HAP-1 (cell line): ENCODE results near the gene PRMT2.
A peak's percentile ranks its signal among the peaks of the same experiment; 100 is the strongest.
"Not testable (repeated sequence)": the region's sequence is repeated elsewhere in the genome, so short reads cannot be mapped to it uniquely, and the experiment has no call there.

Experiments used
- DNase-seq, 2 experiments: peaks; one replicate each; pipeline ENCODE4 v3.0.0-alpha.2; 2016 to 2020; ENCODE audit warnings: low spot score in 2 of 2
- H3K27me3 ChIP-seq: fragments of 250-450 bp; sonication (Bioruptor Pico); 2 replicates; pipeline ENCODE4 v1.5.1; 2020; ENCODE audit warnings: low read depth, mild to moderate bottlenecking, moderate library complexity
- H3K36me3 ChIP-seq: fragments of 250-450 bp; sonication (Bioruptor Pico); replicated peaks from 2 replicates; pipeline ENCODE4 v1.5.1; 2020; ENCODE audit warnings: mild to moderate bottlenecking
- H3K4me1 ChIP-seq: fragments of 250-450 bp; sonication (Bioruptor Pico); 2 replicates; pipeline ENCODE4 v1.5.1; 2020; ENCODE audit warnings: mild to moderate bottlenecking
- H3K4me3 ChIP-seq: fragments of 250-450 bp; sonication (Bioruptor Pico); 2 replicates; pipeline ENCODE4 v1.5.1; 2020; ENCODE audit warnings: mild to moderate bottlenecking, moderate library complexity
- H3K9me3 ChIP-seq: fragments of 250-450 bp; sonication (Bioruptor Pico); 2 replicates; pipeline ENCODE4 v1.5.1; 2020; ENCODE audit warnings: mild to moderate bottlenecking, moderate library complexity
- in situ Hi-C: fragments of 300-500 bp; cut with MboI; formaldehyde crosslinking; loops from 3 replicates; pipeline ENCODE4 v1.14.3; 2020; ENCODE audit warnings: low sequenced_read_pairs, inconsistent platforms, mixed read lengths

The PRMT2 gene

DNA sequence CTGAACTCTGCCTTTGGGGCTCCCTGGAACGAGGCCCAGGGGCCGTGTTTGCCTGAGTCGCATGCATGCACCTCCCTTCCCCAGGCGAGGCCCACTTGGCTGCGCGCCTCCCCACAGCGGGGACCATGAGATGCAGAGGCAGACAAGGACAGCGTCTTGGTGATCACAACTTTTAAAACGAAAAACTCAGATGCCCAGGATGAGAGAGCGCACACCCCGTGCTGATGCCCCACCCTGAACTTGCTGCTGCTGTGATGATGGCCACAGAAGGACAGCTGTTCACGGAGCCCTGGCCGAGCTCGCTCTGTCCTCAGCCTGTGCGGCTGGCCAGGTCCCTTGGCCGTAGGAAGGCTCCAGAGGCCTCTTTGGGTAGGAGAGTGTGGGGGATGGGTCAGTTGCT is 11.4 kb upstream of the PRMT2 start:
- no peak overlapping the region for H3K4me3 ChIP-seq
- no peak for DNase-seq
- peaks cover 12% of the 10 kb centered on the region for H3K9me3 ChIP-seq
- in situ Hi-C loops, result no loop called here
- H3K4me1 ChIP-seq, result no peaks in the 10 kb centered on the region
- no peaks in the 10 kb centered on the region for H3K36me3 ChIP-seq
- H3K27me3 ChIP-seq, result 0 out of 2 replicates have a peak, but pooled peaks cover 1% of the 10 kb centered on the region

DNA sequence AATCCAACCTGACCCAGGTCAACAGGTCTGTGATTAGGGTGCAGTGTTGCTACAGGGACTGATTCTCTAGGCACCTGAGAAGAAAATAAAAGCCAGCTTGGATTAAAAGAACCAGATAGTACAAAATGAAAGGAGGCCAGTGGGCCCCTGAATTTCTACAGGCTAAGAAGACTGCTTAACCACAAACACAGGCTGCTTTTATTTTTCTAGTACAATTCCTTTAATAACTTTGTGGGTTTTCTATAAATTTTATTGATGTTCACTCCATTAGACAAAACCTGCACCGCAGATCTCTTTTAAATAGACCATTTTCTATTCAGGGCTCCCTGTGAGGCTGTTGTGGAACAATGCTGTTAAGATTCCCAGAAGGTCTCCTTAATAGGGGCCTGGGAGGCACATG is 9.7 kb upstream of the PRMT2 start:
- H3K27me3 ChIP-seq, result no peaks in the 10 kb centered on the region
- H3K4me3 ChIP-seq, result no peak overlapping the region
- H3K4me1 ChIP-seq, result no peaks in the 10 kb centered on the region
- DNase-seq, result no peak
- in situ Hi-C loops, result no loop called here
- H3K9me3 ChIP-seq, result peaks cover 12% of the 10 kb centered on the region
- H3K36me3 ChIP-seq, result no peaks in the 10 kb centered on the region

DNA sequence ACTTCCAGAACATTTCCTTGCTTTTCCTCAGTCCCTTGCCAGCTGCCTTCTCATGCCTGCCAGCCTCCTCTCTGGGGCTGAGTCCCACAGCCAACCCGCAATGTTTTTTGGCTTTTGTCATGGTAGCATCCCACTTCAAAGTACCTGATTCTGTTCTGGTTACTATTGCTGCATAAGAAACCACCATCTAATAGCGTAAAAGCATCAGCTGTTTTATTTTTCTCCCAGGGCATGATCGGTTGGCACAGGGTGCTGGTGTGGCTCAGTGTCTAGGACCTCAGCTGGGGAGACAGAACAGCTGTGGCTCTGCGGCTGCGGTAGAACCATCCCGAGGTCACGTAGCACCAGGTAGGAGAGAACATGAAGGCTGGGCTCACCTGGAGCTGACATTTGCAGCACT is 8.9 kb upstream of the PRMT2 start:
- H3K27me3 ChIP-seq, result no peaks in the 10 kb centered on the region

DNA sequence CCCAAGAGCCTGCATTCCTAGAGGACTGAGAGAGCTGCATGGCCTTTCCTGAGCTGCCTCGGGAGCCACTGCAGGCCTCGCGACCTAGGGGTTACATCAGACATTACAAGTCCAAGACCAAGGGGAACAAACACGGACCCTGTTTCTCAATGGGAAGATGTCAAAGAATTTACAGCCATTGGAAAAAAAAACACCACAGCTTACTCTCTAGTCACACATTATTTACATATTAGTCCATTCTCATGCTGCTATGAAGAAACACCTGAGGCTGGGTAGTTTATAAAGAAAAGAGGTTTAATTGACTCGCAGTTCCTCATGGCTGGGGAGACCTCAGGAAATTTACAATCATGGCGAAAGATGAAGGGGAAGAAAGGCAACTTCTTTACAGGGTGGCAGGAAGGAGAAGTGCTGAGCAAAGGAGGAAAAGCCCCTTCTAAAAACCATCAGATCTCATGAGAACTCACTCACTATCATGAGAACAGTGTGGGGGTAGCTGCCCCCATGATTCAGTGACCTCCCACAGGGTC is 8.4 kb upstream of the PRMT2 start:
- no peak for DNase-seq
- H3K27me3 ChIP-seq, result no peaks in the 10 kb centered on the region
- no peaks in the 10 kb centered on the region for H3K4me1 ChIP-seq
- in situ Hi-C loops, result no loop called here
- H3K36me3 ChIP-seq, result no peaks in the 10 kb centered on the region
- H3K9me3 ChIP-seq, result peaks cover 12% of the 10 kb centered on the region
- no peak overlapping the region for H3K4me3 ChIP-seq

More for the DNA sequence above, 8.9 kb upstream of the PRMT2 start:
- DNase-seq, result no peak
- no peaks in the 10 kb centered on the region for H3K36me3 ChIP-seq
- no peak overlapping the region for H3K4me3 ChIP-seq
- peaks cover 12% of the 10 kb centered on the region for H3K9me3 ChIP-seq
- in situ Hi-C loops, result no loop called here
- no peaks in the 10 kb centered on the region for H3K4me1 ChIP-seq

DNA sequence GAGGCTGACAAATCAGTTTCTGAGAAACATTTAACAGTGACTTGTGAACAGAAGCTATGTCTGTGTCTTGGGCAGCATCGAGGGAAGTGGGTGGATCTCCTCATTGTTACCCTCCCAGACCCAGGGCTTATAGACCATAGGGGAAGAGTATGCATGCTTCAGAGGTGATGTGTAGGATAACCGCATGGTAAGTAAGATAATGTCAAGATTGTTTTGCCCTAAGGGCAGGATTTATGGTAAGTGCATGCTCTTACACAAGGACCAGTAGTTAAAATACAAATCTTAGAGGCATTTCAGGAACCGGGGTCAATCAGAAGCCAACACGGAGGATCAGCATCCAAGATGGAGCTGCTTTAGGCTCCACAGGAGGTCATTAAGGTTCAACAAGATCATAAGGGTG is 7.7 kb upstream of the PRMT2 start:
- H3K27me3 ChIP-seq, result no peaks in the 10 kb centered on the region
- DNase-seq, result no peak
- no peaks in the 10 kb centered on the region for H3K4me1 ChIP-seq
- in situ Hi-C loops, result no loop called here
- H3K4me3 ChIP-seq, result no peak overlapping the region
- H3K9me3 ChIP-seq, result peaks cover 12% of the 10 kb centered on the region
- no peaks in the 10 kb centered on the region for H3K36me3 ChIP-seq

DNA sequence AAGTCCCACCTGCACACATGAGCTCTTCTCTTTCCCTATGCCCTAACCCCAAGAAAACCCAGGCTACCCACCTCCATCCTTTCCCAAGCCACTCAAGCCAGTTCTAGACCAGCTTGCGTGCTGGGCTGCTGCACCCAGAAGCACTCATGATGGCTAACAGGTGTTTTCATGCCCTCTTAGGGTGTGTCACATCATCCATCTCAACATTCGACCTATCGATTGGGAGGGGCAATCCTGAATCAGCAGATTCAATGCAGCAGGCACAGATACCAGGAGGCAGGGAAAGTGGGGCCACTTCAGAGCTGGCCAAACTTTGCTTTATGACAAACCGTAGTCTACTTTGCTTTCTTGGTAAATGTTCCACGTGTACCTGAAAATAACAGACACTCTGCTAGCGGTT is 6.6 kb upstream of the PRMT2 start:
- no peaks in the 10 kb centered on the region for H3K36me3 ChIP-seq
- no peaks in the 10 kb centered on the region for H3K4me1 ChIP-seq
- H3K4me3 ChIP-seq, result no peak overlapping the region
- in situ Hi-C loops, result no loop called here
- no peaks in the 10 kb centered on the region for H3K27me3 ChIP-seq
- DNase-seq, result no peak
- peaks cover 12% of the 10 kb centered on the region for H3K9me3 ChIP-seq

DNA sequence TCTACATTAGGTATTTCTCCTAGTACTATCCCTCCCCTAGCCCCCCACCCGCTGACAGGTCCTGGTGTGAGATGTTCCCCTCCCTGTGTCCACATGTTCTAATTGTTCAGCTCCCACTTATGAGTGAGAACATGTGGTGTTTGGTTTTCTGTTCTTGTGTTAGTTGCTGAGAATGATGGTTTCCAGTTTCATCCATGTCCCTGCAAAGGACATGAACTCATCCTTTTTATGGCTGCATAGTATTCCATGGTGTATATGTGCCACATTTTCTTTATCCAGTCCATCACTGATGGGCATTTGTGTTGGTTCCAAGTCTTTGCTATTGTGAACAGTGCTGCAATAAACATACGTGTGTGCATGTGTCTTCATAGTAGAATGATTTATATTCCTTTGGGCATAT is 4.6 kb upstream of the PRMT2 start:
- H3K36me3 ChIP-seq, H3K4me1 ChIP-seq, DNase-seq, in situ Hi-C loops, H3K27me3 ChIP-seq, H3K9me3 ChIP-seq, H3K4me3 ChIP-seq: not testable (repeated sequence)

DNA sequence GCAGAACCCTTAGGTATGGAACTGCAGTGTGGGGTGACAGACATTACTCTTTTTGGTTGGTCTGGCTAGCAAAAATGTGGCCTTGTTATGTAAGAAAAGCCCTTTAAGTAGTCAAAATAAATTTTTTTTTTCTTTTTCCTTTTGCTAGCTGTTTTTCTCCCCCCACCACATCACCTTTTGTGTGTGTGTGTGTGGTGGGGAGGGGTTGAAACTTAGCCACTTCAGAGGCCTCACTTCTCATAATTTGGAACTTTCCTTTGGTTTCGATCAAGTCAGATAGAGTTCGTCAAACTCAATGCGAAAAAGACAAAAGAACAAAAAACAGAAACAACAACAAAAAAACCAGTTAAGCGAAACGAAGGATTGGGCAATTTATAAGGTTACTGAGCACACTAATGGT is 1.9 kb upstream of the PRMT2 start:
- no peak for DNase-seq
- Histone ChIP-seq H3K4me3 (no peak overlapping the region), H3K27me3 (no peaks in the 10 kb centered on the region), H3K36me3 (no peaks in the 10 kb centered on the region), H3K4me1 (peaks cover 24% of the 10 kb centered on the region), H3K9me3 (no peaks in the 10 kb centered on the region; the same call in 1 of the 2 replicates)
- in situ Hi-C loops, result no loop called here

DNA sequence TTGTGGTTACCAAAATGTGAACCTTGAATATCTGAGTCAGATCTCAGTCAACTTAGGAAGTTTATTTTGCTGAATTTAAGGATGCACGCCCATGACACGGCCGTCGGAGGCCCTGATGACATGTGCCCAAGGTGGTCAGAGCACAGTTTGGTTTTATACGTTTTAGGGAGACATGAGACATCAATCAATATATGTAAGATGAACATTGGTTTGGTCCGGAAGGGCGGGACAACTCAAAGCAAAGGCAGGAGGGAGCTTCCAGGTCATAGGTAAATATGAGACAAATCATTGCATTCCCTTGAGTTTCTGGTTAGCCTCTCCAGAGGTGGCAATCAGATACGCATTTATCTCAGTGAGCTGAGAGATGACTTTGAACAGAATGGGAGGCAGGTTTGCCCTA is 1.0 kb upstream of the PRMT2 start:
- Histone ChIP-seq H3K4me1 (peaks cover 24% of the 10 kb centered on the region), H3K36me3 (no peaks in the 10 kb centered on the region), H3K9me3 (no peaks in the 10 kb centered on the region; the same call in 1 of the 2 replicates), H3K4me3 (no peak overlapping the region), H3K27me3 (no peaks in the 10 kb centered on the region)
- DNase-seq, result no peak
- in situ Hi-C loops, result no loop called here

DNA sequence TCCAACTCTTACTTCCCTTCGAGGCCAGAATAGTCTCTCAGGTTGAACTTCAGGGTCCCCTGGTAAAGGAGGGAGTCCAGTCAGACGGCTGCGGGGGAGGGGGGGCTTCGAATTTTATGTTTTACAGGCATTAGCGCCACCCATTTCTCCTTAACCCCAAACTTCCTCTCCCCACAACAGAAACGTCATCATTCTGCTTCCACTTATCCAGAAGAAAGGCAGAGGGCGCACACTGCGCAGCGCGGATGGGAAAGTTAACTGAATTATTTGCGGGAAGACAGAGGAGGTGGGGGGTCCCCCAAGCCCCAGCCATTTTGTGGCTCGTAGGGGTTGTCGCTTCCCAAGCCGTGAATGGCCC is 529 bp upstream of the PRMT2 start:
- Histone ChIP-seq H3K4me1 (peaks cover 26% of the 10 kb centered on the region), H3K27me3 (no peaks in the 10 kb centered on the region), H3K36me3 (no peaks in the 10 kb centered on the region), H3K9me3 (no peaks in the 10 kb centered on the region; the same call in 1 of the 2 replicates), H3K4me3 (peak overlapping the region; percentile 70)
- in situ Hi-C loops, result no loop called here
- DNase-seq, result peak in 1 of 2 experiments; percentile 16

DNA sequence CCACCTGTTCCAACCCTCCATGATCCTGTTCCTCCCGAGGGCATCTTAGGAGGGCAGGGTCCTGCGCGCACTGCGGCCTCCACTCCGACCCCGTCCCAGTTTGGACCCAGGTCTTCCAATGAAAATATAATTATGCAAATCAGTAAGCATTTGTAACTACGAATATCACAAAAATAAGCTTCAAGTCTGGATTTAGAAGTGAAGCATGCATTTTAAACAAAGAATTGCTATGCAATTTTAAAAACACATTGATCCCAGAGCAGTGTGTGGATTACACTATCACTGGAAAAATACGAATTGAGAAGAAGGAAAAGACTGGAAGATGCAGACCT is 673 bp downstream of the PRMT2 start:
- Histone ChIP-seq H3K4me1 (peaks cover 26% of the 10 kb centered on the region), H3K4me3 (peak overlapping the region; percentile 70)
- in situ Hi-C loops, result no loop called here

DNA sequence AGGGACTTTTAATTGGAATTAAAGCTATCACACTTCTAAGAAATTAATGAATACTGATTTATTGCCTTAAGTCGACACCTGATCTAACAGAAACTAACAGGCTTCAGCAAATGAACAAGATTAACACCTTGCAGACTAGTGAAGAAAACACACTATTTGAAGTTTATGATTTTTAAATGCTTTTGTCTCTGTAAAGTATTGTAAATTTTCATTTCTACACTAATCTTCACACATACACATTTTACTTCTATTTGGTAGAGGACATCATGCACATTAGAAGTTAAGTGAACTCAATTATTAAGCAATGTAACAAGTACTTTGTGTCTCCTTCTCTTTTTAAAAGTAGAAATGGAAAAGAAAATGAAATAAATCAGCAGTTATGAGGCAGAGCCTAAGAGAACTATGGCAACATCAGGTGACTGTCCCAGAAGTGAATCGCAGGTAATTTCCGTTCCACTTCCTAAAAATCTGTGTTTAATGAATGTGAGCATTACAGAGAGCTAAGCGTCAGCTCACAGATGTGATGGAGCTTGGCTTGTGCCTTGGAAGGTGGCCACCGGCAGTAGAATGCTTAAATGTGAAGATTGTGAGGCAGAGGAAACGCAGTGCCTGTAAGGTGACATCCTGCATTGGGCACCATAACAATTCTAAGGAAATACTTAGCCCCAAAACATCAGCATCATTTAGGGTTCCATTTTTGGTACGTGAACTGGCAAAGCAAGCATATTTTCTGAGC is 1.2 kb downstream of the PRMT2 start:
- peaks cover 26% of the 10 kb centered on the region for H3K4me1 ChIP-seq
- H3K36me3 ChIP-seq, result peaks cover under 1% of the 10 kb centered on the region; the same call in 1 of the 2 replicates
- peak overlapping the region; percentile 70 for H3K4me3 ChIP-seq
- no peak for DNase-seq
- in situ Hi-C loops, result no loop called here
- no peaks in the 10 kb centered on the region for H3K27me3 ChIP-seq
- H3K9me3 ChIP-seq, result no peaks in the 10 kb centered on the region

More for the DNA sequence above, 673 bp downstream of the PRMT2 start:
- Histone ChIP-seq H3K36me3 (no peaks in the 10 kb centered on the region), H3K27me3 (no peaks in the 10 kb centered on the region), H3K9me3 (no peaks in the 10 kb centered on the region)
- DNase-seq, result no peak

DNA sequence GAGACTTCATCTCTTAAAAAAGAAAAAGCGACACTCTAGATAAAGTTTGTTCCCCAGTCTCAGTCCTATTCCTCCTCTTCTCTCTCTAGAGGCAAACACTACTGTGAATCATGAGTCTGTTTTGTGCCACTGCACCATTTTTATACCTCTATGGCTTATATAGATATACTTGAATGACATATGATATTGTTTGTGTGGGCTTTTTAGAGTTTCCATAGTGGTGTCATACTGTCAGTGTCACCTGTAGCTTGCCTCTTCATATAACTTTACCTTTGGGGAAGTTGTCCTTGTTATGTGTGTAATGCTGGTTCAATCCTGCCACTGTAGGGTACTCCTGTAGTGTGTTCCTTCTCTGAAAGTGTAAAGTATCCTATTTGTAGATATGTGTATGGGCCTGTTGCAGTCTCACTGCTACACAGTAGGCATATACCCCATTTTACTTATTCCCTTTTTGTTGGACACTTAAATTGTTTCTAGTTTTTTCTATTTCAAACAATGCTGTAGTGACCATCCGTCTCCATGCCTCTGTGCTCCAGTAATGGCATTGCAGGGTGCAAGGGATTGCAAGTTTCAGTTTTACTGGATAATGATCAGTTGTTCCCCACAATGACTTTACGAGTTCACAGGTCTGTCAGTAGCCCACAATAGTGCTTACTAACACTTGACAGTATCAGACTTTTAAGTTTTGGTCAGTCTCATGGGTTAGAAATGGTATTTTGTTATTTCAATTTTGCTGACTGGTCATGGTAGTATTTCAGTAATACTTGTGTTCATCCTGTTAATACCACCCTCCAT is 2.7 kb downstream of the PRMT2 start:
- Histone ChIP-seq H3K4me1 (peaks cover 26% of the 10 kb centered on the region), H3K9me3 (no peaks in the 10 kb centered on the region), H3K4me3 (no peak overlapping the region), H3K27me3 (no peaks in the 10 kb centered on the region), H3K36me3 (peaks cover 2% of the 10 kb centered on the region; the same call in 1 of the 2 replicates)
- no peak for DNase-seq
- in situ Hi-C loops, result no loop called here
